OCI-LY3 (cell line): ENCODE results near the gene VAV3.

Experiments used
- H2AFZ ChIP-seq: fragments of 200-600, 300-600 bp; shearing (Covaris generic); 2 replicates; pipeline ENCODE4 v1.6.0; 2014; ENCODE audit warnings: antibody characterized with exemption, low read depth, low read length
- H3K27ac ChIP-seq: fragments of 200-600, 300-600 bp; sonication (generic); 2 replicates; pipeline ENCODE4 v1.5.1; 2014; ENCODE audit warnings: mild to moderate bottlenecking, low read length, moderate library complexity, mixed read lengths
- H3K27me3 ChIP-seq: fragments of 200-600, 300-600 bp; sonication (generic); 2 replicates; pipeline ENCODE4 v1.6.1; 2014; ENCODE audit warnings: low read depth, low read length, mixed read lengths
- H3K36me3 ChIP-seq: fragments of 200-600, 300-600 bp; sonication (generic); replicated peaks from 2 replicates; pipeline ENCODE3; 2014; ENCODE audit warnings: low read depth, low read length, mixed read lengths
- H3K4me1 ChIP-seq: fragments of 300-600, 200-600 bp; sonication (generic); 2 replicates; pipeline ENCODE4 v1.6.1; 2014; ENCODE audit warnings: low read length, mixed read lengths
- H3K4me2 ChIP-seq: fragments of 200-600, 300-600 bp; sonication (generic); 2 replicates; pipeline ENCODE4 v1.6.1; 2014; ENCODE audit warnings: low read length, mixed read lengths
- H3K4me3 ChIP-seq: fragments of 300-600, 200-600 bp; sonication (generic); 2 replicates; pipeline ENCODE4 v1.5.1; 2014; ENCODE audit warnings: antibody characterized with exemption, mild to moderate bottlenecking, low read length, moderate library complexity
- H3K79me2 ChIP-seq: fragments of 300-600, 200-600 bp; shearing (Covaris generic); 2 replicates; pipeline ENCODE4 v1.6.1; 2014; ENCODE audit warnings: mild to moderate bottlenecking, low read length, mixed read lengths
- H3K9ac ChIP-seq: fragments of 300-600, 200-600 bp; shearing (Covaris generic); 2 replicates; pipeline ENCODE4 v1.6.0; 2014; ENCODE audit warnings: mild to moderate bottlenecking, low read length, moderate library complexity
- H3K9me3 ChIP-seq: fragments of 200-600, 300-600 bp; shearing (Covaris generic); 2 replicates; pipeline ENCODE4 v1.6.1; 2014; ENCODE audit warnings: low read length, mixed read lengths; ENCODE audit not compliant: insufficient read depth
- H4K20me1 ChIP-seq: fragments of 200-600, 300-600 bp; sonication (generic); 2 replicates; pipeline ENCODE4 v1.6.1; 2016; ENCODE audit warnings: low read length, mixed read lengths; ENCODE audit not compliant: insufficient read depth
- EZH2phosphoT487 ChIP-seq: fragments of 200-600 bp; shearing (Covaris generic); IDR thresholded peaks from 2 replicates; pipeline ENCODE4 v1.6.1; 2018; ENCODE audit warnings: antibody characterized with exemption, mixed run types, low read depth
- TF ChIP-seq, protein P1 (sequence below): fragments of 200-600, 300-600 bp; sonication (generic); IDR thresholded peaks from 2 replicates; pipeline ENCODE4 v1.5.1; 2014; ENCODE audit warnings: antibody characterized with exemption, low read length, low read depth

VAV3 gene

DNA sequence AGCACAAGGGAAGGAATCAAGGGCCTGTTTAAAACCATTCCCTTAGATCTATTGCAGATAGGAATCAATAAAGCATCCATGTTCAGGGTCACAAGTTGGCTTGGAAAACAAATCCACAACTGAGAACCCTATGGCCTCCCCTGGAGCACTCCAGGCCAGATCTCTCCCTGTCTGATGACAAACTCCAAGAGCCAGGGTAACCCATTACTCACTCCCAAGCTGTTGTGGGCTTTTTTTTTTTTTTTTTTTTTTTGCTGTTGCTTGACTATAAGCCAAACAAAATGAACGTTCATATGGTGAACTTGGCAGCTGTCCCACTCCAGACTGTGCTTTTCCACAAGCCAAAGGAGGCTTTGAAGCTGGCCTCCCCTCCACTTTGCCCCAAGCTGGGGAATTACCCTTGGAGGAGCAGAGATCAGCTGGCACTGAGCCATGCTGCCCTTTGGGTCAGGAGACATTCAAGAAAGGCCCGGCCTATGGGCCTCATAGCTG is 35.7 kb upstream of the VAV3 start:
- no peak for TF ChIP-seq EZH2phosphoT487
- TF ChIP-seq, protein P1, sequence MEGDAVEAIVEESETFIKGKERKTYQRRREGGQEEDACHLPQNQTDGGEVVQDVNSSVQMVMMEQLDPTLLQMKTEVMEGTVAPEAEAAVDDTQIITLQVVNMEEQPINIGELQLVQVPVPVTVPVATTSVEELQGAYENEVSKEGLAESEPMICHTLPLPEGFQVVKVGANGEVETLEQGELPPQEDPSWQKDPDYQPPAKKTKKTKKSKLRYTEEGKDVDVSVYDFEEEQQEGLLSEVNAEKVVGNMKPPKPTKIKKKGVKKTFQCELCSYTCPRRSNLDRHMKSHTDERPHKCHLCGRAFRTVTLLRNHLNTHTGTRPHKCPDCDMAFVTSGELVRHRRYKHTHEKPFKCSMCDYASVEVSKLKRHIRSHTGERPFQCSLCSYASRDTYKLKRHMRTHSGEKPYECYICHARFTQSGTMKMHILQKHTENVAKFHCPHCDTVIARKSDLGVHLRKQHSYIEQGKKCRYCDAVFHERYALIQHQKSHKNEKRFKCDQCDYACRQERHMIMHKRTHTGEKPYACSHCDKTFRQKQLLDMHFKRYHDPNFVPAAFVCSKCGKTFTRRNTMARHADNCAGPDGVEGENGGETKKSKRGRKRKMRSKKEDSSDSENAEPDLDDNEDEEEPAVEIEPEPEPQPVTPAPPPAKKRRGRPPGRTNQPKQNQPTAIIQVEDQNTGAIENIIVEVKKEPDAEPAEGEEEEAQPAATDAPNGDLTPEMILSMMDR: no peak
- no peaks in the 10 kb centered on the region for H3K27me3 ChIP-seq
- no peaks in the 10 kb centered on the region for H3K79me2 ChIP-seq
- H3K4me3 ChIP-seq: no peak overlapping the region
- H3K36me3 ChIP-seq: no peaks in the 10 kb centered on the region
- H3K4me1 ChIP-seq: no peaks in the 10 kb centered on the region
- H4K20me1 ChIP-seq: no peaks in the 10 kb centered on the region
- H3K4me2 ChIP-seq: no peak overlapping the region
- no peaks in the 10 kb centered on the region for H3K9me3 ChIP-seq
- no peak overlapping the region for H3K27ac ChIP-seq
- no peak overlapping the region for H2AFZ ChIP-seq
- no peak overlapping the region for H3K9ac ChIP-seq

DNA sequence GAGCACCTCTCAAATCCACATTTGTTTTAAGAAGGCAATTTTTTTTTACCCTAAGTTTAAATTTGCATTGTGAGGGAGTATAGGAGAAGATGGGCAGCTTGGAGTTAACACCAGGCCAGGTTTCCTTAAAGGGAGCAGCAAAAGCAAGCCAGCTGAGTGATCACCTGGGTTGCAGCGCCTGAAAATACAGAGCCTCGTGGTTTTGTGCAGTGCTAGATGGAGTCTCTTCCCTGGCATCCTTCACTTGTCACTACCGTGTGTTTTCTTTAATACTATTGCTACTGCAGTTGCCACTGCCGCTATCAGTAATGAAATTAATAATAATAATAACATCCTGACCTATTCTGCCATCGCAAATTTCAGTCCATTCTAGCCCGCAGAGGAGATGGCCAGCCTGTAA is 35.2 kb upstream of the VAV3 start:
- no peaks in the 10 kb centered on the region for H3K79me2 ChIP-seq
- no peaks in the 10 kb centered on the region for H3K9me3 ChIP-seq
- no peaks in the 10 kb centered on the region for H3K27me3 ChIP-seq
- no peak overlapping the region for H2AFZ ChIP-seq
- no peak overlapping the region for H3K27ac ChIP-seq
- H3K9ac ChIP-seq: no peak overlapping the region
- H3K4me3 ChIP-seq: no peak overlapping the region
- TF ChIP-seq, protein P1: no peak
- TF ChIP-seq EZH2phosphoT487: no peak
- no peak overlapping the region for H3K4me2 ChIP-seq
- H3K36me3 ChIP-seq: no peaks in the 10 kb centered on the region
- no peaks in the 10 kb centered on the region for H4K20me1 ChIP-seq
- H3K4me1 ChIP-seq: no peaks in the 10 kb centered on the region

DNA sequence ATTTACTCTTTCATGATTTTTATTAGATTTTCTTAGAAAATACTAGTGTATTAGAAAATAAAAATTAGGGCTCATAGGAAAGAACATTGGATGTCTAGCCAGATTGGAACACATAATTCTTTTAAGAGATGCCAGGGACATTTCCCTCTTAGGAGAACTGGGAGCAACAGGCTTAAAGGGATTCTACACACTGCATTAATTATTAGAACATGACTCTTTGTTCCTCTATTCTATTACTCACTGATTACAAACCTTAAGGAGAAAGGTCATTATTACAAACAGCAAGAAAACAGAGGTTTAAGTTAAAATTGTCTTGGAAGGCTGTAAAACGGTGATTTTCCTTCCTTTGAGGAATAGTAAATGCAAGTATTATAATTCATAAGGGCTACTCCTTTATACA is 32.9 kb upstream of the VAV3 start:
- H3K4me3 ChIP-seq: no peak overlapping the region
- H3K9me3 ChIP-seq: no peaks in the 10 kb centered on the region
- no peak overlapping the region for H3K4me2 ChIP-seq
- no peaks in the 10 kb centered on the region for H3K4me1 ChIP-seq
- no peak overlapping the region for H2AFZ ChIP-seq
- no peaks in the 10 kb centered on the region for H3K27me3 ChIP-seq
- no peaks in the 10 kb centered on the region for H4K20me1 ChIP-seq
- H3K79me2 ChIP-seq: no peaks in the 10 kb centered on the region
- no peak for TF ChIP-seq EZH2phosphoT487
- TF ChIP-seq, protein P1: no peak
- H3K36me3 ChIP-seq: no peaks in the 10 kb centered on the region
- no peak overlapping the region for H3K27ac ChIP-seq
- no peak overlapping the region for H3K9ac ChIP-seq

DNA sequence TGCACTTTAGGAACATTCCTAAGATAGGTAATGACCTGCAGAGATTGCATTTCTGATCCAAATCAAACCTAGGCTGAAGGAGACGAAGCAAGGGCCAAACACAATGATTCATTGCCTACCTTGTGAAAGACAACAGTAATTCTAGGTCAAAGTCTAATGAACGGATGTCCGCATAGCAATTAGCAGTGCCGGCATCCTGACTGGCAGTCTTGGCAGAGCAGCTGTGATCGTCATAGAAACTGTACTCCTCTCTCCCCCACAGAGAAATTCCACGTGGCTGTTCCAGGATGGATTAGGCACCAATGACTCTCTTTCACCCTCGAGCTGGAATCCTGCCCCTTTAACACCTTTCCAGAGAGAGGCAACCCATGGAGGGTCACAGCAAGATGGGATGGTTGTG is 28.9 kb upstream of the VAV3 start:
- H4K20me1 ChIP-seq: no peaks in the 10 kb centered on the region
- H3K27ac ChIP-seq: no peak overlapping the region
- no peaks in the 10 kb centered on the region for H3K79me2 ChIP-seq
- no peak overlapping the region for H3K4me3 ChIP-seq
- H3K4me1 ChIP-seq: no peaks in the 10 kb centered on the region
- no peak for TF ChIP-seq EZH2phosphoT487
- TF ChIP-seq, protein P1: no peak
- H2AFZ ChIP-seq: no peak overlapping the region
- H3K36me3 ChIP-seq: no peaks in the 10 kb centered on the region
- H3K9me3 ChIP-seq: no peaks in the 10 kb centered on the region
- H3K27me3 ChIP-seq: no peaks in the 10 kb centered on the region
- no peak overlapping the region for H3K9ac ChIP-seq
- no peak overlapping the region for H3K4me2 ChIP-seq
